GM19023 (cell line): ENCODE results near the gene FAM114A1.
"Not testable (repeated sequence)": the region's sequence is repeated elsewhere in the genome, so short reads cannot be mapped to it uniquely, and the experiment has no call there.

Source experiments
- ATAC-seq: cut with Tn5 transposase; IDR thresholded peaks from one replicate; pipeline ENCODE4 v1.9.1; 2021; ENCODE audit warnings: mild to moderate bottlenecking, moderate library complexity; ENCODE audit not compliant: unreplicated experiment

Gene FAM114A1

GRCh38 chr4:38959248-38959647 lies 91.6 kb downstream of the FAM114A1 start:
- not testable (repeated sequence) for ATAC-seq

DNA sequence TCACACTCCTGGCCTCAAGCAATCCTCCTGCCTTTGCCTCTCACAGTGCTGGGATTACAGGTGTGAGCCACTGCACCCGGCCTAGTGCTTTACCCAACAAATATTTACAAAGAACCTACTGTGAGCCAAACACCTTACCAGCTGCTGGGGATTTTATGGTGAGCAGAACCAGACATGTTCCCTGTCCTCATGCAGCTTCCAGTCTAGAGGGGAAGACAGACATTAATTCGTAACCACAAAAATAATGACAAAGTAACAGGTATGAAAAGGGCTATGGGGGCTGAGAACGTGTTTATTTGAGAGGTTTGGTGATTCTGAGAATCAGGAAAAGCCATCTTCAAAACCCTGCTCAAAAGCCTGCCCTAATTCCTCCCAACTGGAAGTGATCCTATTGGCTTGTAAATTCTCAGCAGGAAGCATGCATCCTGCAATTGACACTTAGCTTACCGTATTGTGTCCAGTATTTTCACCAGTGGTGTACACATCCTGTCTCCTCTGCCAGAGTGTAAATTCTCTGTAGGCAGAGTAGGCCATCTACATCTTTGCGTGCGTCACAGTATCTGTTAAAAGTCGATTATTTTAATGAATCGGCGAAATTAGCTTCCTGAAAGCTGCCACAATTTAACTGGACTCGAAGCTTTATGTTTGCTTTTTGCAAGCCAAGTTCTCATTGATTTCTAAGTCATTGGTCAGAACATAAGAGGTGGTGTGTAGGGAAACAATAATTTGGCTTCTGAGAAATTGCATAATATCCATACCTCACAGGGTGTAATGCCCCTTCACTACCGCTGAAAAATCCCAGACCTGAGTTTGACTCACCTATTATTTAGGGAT lies 97.6 kb downstream of the FAM114A1 start:
- no peak for ATAC-seq

- ATAC-seq, result no peak
These were observed 98.3 kb downstream of the FAM114A1 start for GRCh38 chr4:38965866-38966265.

DNA sequence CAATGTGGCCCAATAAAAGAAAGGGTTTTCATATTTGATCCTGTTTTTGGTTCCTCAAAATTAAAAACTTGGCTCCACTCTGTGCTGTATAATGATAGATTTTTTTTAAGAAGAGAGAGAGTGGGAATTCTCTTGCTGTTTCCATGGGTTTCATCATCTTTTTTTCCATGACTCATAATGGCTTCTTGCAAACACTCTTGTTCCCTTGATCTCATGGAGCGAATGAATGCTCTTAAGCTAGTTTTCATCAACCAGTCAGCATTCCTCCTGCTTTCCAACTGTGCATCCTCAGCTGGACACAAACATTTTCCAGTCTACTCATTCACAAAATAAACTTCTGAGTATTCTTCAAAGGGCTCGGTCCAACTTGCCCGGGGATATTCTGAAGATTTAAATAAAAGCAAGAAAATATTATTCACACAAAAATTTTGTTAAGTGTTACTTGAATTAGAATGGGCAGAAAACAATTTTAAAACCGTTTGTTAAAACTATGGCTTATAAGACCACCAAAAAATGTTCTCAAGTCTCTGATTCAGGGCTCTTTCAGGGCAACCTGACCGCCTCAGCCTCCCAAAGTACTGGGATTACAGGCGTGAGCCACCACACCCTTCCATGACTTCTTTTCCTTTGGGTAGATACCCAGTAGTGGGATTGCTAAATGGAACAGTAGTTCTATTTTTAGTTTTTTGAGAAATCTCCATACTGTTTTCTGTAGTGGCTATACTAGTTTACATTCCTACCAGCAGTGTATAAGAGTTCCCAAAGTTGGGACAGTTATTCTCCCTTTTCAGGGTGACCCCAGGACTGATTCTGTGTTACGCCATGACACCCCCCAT lies 99.9 kb downstream of the FAM114A1 start:
- ATAC-seq, result no peak

GRCh38 chr4:38968668-38969067 lies 101.1 kb downstream of the FAM114A1 start:
- no peak for ATAC-seq

DNA sequence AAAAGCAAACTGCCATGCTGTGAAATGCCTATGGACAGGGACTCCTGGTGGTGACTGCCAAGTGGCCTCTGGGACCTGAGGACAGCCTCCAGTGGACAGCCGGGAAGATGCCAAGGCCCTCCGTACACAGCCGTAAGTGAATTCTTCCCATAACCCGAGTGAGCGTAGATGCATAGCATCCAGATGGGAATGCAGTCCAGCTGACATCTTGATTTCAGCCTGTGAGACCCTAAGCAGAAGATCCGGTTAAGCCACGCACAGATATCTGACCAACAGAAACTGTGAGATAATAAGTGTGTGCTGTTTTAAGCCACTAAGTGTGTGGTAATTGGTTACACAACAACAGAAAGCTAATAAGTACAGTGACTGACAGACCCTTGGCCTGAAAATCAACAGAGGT lies 108.7 kb downstream of the FAM114A1 start:
- no peak for ATAC-seq

DNA sequence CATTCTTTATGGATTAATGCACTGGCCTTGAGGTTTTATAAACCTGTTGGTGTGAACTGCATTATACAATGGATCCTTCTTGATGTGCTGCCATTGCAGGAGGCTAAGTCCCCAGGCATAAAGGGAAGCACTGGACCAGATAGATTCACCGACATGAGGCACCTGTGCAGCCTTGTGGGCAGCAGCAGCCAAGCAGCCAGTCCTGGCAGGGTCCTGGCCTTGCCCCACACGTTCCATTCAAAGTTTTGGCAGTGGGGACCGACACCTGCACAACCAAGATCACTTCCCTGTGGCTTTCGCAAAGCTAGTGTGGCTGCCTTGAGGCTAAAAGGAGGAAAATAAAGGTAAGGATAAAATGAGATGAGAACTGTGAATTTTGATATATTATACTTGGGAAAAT lies 111.5 kb downstream of the FAM114A1 start:
- no peak for ATAC-seq

DNA sequence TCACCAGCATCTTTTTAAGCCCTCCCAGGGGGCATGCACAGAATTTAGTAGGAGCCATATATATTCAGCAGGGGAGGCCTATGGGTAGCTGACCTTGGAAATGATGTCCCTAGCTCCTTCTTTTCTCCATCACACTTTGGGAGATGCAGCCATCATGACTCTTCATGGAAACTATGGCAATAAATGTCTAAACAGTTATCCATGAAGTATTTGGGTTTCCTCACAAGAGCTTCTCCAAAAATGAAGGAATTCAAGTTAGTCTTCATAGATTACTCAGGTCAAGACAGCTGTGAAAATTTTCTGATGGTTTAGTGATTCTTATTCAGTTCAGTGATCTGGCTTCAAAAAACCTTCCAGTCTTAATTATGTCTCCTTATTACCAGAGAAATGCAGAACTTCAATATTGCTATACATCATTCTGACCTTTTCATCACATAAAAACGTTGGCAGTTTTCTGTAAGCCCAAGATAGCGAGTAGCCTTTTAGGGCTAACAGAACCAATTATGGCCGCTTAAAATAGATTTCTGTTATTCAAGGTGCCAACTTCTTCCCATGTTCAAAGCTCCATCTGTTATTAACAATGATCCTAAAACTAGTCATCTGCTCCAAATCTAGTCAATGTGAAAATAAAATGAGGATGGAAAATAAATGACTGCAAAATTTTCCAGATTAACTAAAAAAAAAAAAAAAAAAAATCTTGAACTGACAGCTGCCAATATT lies 112.1 kb downstream of the FAM114A1 start:
- no peak for ATAC-seq

- no peak for ATAC-seq
These were observed 113.5 kb downstream of the FAM114A1 start for GRCh38 chr4:38980903-38981676.

DNA sequence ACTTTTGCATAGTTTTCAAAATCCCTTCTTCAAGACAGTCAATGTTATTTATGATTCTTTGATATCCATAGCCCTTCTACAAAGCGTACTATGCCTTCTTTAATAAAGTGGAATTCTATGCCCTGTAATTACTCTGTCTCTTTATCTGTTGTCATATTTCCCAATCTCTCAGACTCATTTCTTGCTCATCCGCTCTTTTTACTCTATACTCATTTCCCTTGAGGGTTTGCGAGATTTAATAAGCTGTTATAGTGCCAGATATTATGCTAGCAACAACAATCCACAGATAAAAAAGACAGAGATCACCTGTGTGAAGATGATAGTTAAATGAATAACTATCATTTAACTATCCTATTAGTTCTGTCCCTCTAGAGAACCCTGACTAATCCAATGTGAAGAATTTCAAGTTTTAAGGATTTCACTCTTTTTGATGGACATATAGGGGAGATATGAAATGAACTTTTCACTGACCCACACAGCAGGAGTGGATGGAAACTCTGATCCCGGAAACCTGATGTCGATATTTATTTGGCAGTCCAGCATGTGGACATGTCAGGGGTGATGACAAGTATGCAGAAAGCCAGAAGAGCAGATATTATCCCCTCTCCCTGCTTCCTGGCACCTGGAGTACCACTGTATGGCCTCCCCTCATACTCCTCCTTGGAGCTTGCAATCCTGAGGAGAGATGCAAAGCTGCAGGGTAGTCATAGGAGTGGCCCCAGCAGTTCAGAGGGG lies 114.9 kb downstream of the FAM114A1 start:
- no peak for ATAC-seq

DNA sequence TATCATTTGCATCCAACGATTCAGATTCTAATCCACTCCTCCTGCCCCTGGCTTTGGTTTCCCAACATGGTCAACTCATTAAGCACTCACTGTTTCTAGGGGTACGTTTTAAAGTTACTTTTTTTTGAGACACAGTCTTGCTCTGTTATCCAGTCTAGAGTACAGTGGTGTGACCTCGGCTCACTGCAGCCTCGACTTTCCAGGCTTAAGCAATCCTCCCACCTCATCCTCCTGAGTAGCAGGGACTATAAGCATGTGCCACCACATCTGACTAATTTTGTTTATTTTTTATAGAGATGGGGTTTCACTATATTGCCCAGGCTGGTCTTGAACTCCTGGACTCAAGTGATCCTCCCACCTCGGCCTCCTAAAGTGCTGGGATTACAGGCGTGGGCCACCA lies 115.7 kb downstream of the FAM114A1 start:
- no peak for ATAC-seq

DNA sequence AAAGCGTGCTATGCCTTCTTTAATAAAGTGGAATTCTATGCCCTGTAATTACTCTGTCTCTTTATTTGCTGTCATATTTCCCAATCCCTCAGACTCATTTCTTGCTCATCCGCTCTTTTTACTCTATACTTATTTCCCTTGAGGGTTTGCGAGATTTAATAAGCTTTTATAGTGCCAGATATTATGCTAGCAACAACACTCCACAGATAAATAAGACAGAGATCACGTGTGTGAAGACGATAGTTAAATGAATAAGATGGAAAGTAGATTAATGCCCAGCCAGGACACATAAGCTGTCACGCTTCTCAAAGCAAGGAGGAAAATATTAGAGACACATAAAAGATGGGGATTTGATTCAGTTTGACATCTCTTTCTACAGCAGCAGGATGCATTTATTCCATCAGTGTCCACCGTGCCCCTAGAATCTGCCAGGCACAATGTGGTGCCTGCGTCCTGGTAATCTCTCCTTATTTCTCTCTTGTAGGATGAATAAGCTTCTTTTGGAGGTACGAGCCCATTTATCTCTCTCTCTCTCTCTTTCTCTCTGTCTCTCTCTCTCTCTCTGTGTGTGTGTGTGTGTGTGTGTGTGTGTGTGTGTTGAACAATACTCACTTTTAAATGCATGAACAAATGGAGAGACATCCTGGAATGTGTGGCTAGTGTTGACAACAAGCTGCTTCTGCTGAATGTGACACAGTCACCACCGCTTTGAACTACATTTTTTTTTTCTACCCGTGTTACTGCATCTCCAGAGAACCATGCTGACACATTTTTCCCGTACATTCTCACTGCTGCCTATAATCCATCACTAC lies 116.4 kb downstream of the FAM114A1 start:
- ATAC-seq, result no peak

DNA sequence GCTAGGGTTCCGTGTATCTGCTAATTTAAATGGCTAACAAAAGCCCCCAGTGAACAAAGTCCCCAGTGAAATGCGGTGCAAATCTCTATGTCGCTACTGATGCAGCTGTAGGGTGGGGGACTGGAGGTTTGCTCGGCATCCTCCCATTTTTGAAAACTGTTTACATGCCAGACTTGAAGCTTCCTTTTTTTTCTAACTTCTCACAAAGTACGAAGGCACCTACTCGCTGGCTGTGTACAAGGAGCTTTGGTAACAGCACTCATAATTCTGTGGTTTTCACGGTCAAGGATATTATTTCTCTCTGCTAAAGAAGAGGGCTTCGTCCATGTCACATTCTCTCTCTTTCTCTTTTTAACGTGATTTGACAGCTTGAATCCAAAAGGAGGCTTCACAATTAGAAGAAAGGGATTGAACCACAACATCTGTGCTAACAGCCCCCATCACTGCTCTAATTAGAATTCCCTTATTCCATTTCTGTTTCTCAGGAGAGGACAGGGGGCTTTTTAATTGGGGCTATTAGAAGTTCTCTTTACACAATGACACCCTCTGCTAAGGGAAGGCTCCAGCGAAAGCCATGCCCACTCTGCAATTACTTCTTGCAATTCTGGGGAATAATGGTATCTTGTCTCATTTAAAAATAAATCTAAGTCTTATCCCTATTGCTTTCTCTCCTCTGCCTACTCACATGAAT lies 117.9 kb downstream of the FAM114A1 start:
- no peak for ATAC-seq

DNA sequence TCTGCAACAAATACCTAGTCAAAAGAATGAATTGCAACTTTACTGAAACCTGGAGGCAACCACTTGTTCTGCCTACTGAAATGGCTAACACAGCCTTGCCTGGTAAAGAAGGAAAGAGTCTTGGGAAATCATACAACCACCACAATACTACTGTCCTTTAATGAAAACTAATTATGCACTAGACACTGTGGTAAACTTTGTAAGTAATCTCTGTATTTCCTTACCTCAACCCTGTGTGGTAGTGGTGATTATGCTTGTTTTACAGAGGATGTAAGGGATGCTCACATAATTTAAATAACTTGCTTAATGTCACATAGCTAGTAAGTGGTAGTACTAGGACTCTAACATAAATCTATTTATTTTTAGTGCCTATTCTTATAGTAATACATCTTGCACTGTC lies 119.9 kb downstream of the FAM114A1 start:
- no peak for ATAC-seq

GRCh38 chr4:38988353-38988752 lies 120.7 kb downstream of the FAM114A1 start:
- not testable (repeated sequence) for ATAC-seq

GRCh38 chr4:38989487-38989886 lies 121.9 kb downstream of the FAM114A1 start:
- ATAC-seq, result no peak

DNA sequence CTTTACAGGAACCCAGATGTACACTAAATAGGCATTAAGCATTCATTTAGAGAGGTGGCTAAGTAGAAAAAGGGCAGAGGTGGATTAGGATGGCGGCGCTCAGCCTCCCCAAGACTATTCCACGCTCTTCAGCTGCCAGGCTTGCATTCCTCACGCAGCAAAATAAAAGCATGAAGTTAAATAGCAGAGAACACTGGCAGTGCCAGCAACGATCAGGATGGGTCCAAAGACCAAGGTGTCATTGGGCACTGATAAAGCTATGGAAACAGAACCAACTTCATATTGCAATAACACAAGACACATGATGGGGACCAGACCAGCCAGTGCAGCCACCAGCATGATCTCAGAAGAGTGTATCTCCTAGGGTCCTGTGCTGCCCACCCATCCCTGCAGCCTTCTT lies 122.6 kb downstream of the FAM114A1 start:
- ATAC-seq, result no peak

DNA sequence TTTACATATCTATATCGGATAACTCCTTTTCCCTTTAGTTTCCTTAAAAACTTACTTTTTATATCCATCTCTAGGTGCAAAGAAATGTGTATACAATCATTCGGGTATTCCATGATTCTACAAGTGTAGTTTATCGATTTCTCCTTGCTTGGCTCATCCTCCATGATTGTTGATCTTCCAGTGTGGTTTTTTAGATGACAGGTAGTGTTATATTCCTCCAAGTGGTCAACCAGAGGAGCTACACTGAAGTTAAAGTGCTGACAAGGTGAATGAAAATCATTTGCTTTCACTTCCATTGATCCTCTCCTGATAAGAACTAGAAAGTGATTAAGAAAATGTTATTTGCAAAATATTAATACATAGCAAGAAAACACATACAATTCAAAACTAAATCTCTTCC lies 126.1 kb downstream of the FAM114A1 start:
- no peak for ATAC-seq

DNA sequence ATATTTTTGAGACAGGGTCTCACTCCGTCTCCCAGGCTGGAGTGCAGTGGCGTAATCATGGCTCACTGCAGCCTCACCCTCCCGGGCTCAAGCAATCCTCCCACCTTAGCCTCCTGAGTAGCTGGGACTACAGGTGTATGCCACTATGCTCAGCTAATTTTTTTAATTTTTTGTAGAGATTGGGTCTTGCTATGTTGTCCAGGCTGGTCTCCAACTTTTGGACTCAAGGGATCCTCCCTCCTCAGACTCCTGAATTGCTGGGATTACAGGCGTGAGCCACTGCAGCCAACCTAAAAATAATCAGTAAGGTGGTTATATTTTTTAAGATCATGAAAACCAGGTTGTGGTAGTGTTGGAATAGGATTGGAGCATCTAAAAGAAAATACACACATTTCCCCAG lies 126.5 kb downstream of the FAM114A1 start:
- ATAC-seq, result no peak
